Esophagus mucosa (tissue), 1 donor: ENCODE data around the gene RAPGEF4. TPM values are rescaled to one million over a fixed set of nuclear protein-coding genes. Genes with fewer than 3 reads are reported as not detected.
"Not testable (repeated sequence)": the region's sequence is repeated elsewhere in the genome, so short reads cannot be mapped to it uniquely, and the experiment has no call there.

Experiments used
- ATAC-seq: fragments of 200-7000 bp; cut with Tn5 transposase; one replicate; pipeline ENCODE4 v1.9.1; 2020
- total RNA-seq: library from RNA; stranded (reverse); gene quantifications from one replicate; pipeline ENCODE4 v1.2.4, GENCODE V29; 2023
- donor health status: DM: yes; HTN: yes; CAD: no.

The RAPGEF4 gene
- total RNA-seq, 1 donor from 2014 or later: 3.3 TPM

DNA sequence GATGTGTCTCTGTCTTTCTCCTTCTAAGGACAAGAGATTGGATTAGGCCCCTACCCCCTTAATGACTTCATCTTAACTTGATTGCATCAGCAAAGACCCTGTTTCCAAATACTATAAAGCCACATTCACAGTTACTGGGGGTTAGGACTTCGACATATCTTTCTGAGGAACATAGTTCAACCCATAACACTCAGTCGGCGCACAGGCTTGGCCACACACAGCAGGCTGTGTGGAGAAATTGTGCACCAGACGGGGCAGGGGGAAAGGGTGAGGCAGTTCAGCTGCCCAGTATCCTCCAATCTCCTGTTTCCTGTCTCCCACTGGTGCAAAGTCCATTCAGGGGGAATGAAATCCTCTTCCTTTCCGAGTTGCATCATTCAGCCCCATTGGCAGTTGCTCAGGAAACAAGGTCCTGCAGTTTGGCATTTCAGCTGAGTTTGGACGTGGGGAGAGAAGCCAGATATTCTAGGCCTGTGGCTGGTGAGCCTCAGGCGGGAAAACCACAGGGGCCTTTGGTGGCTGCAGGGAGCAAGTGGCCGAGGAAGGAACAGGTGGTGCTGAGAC lies 9.4 kb upstream of the RAPGEF4 start:
- ATAC-seq: no peak

DNA sequence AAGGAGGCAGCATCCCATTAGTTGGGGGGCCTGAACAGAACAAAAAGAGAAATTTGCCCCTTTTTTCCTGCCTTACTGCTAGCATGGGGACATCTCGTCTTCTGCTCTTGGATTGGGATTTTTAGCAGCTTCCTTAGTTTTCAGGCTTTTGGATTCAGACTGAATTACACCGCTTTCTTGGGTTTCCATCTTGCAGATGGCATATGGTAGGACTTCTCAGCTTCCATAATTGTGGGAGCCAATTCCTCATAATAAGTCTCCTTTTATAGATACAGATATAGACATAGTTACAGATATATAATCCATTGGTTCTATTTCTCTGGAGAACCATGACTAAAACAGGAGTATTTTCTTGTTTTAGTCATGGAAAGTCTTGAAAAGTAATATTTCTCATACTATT lies 5.2 kb upstream of the RAPGEF4 start:
- no peak for ATAC-seq

DNA sequence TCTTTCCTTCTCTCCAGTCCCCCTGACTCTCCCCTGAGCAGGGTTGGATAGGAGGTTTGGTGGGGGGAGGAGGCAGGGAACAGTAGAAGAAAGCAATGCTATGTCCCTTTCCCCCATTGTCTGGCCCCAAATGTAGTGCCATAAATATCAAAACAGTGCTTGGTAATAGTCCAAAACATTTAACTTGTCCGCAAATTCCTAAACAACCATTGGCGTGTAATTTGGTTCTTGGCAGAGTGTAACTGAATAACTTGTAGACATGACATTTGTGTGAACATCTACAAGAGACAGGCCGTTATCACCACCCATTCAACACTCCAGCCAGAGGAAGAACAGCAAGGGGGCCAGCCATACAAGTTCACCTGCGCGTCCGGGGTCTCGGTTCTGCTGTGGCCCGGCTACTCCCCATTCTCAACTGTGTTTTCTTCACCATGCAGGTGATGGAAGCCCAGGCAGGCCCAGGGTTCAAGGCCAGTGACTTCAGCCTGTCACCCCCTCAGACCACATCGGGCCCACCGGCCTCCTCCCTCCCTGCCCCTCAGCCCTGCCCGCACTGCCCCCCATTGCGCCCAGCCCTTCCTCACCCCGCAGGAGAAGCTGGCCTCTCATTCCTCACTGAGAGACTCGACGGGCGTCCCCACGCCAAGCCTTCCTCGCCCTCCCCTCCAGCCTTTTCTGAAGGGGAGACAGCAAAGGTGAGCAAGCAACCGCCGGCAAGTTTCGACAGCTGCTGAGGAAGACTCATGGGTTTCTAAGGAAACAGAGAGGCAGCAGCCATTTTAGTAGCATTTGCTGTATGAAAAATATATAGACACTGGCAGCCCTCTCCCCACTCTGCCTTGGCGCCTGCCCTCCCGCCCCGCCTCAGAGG lies 699 bp upstream of the RAPGEF4 start:
- ATAC-seq: peak; percentile 54

DNA sequence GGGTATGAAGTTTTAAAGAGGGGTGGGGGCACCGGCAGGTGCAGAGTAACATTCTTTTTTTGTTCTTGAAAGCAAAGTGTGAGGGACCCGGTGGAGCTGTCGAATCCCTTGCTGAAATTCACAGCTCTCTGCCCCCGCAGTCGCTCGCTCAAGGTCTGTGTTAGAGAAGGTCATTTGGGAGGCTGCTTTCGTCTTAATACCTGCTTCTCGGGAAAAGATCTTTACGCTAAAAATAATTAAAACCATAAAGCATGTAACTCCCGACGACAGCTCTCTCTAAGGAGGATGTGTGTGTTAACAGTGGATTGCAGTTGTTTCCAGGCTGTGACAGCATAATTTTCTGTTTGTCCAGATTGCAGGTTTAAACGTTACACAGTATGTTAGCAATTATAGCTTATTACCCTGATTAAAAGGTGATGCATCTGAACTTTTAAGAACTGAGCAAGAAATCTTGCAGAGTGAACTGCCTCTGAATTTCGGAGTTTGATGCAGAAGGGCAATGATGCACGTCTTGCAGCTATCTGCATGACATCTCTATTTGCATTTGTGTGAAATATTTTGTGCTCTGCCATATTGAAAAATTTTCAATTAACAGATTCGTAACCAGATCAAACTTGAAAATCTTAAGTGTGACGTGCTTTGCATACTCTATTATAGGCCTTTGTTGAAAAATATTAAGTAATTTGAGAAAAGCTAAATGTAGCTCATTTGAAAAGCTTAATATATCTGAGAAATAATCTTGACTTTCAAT lies 954 bp downstream of the RAPGEF4 start:
- ATAC-seq: peak; percentile 22

DNA sequence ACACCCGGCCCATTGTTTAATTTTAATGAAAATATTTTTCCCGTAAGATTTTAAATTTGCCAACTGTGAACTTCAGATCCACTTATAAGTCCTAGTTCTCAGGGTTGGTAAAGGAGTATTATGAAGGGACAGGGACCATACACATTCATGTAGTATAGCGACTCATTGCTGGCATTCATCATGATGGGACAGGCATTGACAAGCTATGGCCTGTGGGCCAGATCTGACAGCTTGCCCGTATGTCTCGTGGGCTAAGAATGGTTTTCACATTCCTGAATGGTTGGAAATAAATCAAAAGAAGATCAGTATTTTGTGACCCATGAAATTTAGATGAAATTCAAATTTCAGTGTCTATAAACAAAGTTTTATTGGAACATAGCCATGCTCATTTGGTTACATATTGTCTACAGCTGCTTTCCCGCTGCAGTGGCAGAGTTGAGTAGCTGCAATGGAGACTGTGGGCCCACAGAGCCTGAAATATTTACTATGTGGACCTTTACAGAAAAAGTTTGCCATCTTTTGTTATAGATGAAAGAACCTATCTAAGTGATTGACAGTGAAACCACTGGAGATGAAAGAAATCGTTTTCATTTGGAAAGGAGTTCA lies 4.1 kb downstream of the RAPGEF4 start:
- ATAC-seq: no peak

DNA sequence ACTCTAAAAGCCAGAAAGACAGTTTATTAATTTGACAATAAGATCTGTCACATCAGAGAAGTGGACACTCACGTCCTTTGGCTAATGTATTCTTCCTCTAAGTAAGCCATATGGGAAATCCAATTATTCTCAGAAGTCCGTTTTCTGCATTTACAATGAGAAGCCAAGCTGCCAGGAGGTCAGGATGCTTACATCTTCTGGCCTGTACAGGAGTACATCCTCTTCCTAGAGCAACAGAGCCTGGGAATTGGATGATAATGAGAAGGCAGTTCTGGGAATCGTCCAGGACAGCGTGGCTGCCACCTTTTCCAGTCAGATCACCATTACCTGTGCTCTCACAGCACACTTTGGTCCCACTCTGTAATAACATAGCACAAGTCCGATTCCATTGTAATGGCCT lies 5.2 kb downstream of the RAPGEF4 start:
- no peak for ATAC-seq

DNA sequence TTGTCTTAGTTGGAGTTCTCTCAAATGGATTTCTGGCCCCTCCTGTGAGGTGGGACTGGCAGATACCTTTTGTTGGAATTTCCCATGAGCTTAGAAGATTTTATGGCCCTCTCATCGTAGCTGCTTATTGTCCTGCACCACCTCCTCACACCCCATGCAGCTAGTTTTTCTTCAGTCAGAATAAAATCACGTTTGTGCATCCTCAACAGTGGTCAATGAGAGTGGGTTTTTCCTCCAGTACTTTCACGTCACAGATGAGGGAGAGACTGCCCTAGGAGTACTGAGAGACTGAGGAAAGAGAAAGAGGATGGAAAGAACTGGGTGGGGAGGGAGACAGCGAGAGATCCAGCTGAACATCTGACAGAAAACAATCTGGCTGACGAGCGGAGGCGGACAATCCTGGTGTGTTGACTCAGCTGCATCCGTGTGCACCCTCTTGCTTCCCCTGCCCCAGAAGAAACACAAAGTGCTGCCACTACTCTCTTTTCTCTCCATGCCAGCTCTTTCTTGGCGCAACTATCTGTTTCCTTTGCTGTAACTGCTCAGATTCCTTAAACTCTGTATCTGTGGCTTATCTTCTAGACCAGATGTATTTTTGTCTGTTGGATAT lies 7.4 kb downstream of the RAPGEF4 start:
- no peak for ATAC-seq

DNA sequence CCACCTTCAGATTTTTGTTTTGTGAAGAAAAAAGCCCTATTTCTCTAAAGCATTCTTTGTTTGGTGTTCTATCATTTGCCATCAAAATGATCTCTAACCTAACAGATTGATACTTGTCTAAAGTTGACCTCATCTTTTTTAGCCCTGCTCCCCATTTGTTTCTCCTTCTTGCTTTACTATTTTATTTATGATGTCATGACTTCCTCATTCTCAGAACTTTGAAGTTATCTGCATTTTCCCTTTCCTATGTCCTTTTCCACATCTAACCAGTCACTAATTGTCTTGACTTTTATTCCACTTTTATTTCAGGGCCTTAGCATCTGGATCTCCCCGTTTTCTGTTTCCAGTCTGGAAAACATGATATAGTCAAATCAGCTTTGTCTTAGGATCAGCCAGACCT lies 8.3 kb downstream of the RAPGEF4 start:
- ATAC-seq: no peak

DNA sequence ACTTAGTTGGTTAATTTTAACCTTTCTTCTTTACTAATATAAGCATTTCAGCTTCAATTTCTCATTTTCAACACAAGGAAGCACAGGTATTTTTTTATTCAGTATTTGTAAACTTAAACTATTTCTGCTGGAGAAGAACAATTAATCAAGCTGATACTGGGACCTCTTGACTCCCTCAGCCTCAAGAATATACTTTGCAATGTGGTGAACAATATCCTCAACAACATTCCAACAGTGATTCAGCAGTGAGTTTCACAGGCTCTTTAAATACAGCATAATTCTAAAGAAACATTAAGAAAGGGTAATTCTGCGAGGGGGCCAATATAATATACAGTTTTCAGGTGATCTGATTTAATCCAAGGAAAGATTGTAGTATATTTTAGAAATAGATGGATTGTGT lies 10.0 kb downstream of the RAPGEF4 start:
- no peak for ATAC-seq

DNA sequence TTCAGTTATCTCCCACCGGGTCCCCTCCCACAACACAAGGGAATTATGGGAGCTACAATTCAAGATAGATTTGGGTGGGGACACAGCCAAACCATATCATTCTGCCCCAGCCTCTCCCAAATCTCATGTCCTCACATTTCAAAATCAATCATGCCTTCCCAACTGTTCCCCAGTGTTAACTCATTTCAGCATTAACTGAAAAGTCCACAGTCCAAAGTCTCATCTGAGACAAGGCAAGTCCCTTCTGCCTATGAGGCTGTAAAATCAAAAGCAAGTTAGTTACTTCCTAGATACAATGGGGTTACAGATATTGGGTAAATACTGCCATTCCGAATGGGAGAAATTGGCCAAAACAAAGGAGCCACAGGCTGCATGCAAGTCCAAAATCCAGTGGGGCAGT lies 12.9 kb downstream of the RAPGEF4 start:
- ATAC-seq: not testable (repeated sequence)

DNA sequence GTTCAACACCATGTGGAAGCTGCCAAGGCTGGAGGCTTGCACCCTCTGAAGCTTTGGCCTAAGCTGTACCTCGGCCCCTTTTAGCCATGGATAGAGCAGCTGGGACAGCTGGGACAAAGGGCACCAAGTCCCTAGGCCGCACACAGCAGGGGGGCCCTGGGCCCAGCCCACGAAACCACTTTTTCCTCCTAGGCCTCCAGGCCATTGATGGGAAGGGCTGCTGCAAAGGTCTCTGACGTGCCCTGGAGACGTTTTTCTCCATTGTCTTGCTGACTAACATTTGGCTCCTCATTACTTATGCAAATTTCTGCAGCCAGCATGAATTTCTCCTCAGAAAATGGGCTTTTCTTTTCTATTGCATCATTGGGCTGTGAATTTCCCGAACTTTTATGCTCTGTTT lies 13.7 kb downstream of the RAPGEF4 start:
- ATAC-seq: no peak

DNA sequence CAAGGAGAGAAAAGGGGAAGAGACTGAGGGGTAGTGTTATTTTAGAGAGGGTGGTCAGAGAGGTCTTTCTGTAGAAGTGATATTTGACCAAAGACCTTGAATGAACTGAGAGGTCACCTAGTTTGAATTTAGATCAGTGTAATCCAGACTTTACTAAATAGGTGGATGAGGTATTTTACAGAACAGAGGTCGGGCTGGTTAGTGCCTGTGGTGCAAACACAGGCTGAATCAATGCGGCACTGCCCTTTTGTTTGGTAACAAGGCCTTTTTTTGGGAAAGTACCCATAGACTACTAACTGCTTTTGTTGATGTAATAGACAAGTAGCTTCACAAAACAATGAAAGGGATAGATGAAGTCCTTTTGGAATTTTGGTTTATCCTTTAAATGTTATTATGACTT lies 15.9 kb downstream of the RAPGEF4 start:
- no peak for ATAC-seq

DNA sequence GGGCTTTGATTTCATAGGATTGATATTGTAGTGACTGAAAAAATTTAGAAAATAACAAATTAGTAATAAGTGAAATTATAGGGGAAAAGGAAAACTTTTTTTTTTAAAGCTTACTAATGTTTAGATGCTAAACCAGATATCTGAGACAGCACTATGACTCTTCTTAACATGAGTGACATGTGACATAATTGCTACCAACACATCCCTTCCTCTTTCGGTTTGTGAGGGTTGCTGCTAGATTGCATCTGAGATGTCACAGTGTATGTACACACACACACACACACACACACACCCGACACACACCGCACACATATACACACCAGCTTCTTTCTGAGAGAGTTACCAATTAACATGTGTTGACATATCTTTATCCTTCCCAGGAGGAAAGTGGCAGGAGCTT lies 18.0 kb downstream of the RAPGEF4 start:
- no peak for ATAC-seq

DNA sequence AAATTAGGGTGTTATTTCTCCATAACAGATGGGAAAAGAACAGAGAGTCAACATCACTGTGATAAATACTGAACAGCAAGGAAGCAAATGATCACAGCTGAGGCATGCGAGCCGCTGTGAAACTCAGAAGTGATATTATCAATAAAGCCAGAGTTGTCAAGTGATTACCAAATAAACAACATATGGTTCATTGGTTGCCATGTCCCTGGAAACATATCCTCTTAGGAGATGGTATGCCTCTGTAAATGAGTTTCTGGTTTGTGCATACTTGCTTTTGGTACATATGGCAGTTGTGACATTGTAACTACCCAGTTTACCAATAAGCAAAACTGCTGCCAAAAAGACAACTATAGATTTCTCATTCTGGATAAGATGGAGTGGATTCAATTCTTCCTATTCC lies 23.8 kb downstream of the RAPGEF4 start:
- no peak for ATAC-seq

DNA sequence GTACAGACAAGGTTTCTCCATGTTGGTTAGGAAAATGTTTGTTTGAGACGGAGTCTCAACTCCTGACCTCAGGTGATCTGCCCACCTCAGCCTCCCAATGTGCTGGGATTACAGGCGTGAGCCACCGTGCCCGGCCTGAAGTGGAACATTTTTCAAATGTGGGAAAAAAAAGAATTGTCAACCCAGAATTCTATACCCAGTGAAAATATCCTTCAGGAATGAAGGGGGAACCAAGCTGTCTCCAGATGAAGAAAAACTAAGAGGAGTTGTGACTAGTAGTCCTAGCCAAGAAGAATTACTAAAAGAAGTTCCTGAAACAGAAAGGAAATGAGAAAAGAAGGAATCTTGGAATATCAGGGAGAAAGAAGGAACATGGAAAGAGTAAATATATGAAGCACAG lies 25.7 kb downstream of the RAPGEF4 start:
- ATAC-seq: no peak

DNA sequence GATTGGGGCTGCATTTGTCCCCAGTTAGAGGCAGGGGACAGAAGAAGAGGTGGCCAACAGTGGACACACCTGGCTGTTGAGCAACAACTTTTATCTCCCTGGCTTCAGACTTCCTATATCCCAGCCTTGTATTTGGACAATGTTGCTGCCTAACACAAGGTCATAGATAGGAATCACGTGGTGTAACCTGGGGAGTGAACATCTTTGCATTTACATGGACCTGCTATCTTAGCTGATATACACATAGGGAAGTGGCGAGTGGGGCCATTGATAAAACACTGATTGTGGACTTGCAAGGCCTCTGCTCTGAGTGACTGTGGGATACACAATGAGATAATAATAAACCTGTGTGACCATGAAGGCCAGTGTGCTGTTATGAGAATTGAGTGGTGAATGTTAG lies 26.9 kb downstream of the RAPGEF4 start:
- ATAC-seq: no peak

DNA sequence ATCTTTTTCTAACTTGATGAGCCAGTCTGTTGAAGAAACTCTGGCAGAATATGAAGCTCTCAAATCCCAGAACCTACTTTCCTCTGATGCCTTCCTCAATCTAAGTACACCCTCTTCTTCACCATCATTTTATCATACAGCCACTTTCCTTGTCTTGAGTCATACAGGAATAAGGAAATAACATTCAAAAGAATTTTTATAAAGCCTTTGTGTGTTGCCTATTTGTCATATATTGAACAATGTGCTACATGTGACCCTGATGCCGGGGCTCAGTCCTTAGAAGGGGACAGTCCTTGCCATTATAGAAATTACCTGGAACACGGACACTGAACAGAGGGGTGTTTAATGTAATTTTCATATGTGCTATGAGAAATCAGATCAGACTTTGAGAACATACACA lies 27.4 kb downstream of the RAPGEF4 start:
- peak; percentile 60 for ATAC-seq

DNA sequence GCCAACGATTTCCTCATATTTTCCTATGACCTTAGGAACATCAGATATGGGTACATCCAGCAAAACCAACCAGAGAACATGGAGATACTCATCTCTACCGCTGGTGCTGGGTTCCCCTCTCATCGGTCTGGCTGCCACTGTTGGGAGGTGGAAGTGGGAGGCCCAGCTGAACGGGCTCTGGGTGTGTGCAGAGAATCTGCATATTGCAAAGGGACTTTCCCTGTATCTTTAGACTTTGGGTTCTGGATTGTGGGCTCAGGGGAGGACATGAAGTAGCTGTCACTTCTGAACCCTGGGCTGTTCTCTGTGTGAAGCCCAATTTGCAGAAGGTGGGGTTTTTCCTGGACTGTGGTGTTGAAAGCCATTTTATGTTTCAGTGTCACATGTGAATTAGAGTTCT lies 30.0 kb downstream of the RAPGEF4 start:
- no peak for ATAC-seq

DNA sequence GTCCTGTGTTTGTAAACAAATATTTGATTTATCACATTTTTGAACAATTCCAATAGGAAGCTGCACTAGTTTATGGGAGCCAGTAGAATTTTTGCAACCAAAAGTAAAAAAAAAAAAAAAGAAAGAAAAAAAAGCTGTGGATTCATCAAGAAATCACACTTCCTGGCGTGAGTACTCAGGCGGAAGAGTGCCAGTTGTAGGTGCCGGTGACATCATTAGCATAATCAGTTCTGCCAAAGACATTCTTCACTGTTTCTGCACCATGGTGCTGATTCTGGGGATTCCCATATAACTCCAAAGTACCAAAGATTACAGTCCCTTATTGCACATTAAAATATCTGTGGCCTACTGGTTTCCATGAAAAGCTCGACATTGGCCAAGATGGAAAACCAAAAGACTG lies 32.8 kb downstream of the RAPGEF4 start:
- ATAC-seq: no peak

DNA sequence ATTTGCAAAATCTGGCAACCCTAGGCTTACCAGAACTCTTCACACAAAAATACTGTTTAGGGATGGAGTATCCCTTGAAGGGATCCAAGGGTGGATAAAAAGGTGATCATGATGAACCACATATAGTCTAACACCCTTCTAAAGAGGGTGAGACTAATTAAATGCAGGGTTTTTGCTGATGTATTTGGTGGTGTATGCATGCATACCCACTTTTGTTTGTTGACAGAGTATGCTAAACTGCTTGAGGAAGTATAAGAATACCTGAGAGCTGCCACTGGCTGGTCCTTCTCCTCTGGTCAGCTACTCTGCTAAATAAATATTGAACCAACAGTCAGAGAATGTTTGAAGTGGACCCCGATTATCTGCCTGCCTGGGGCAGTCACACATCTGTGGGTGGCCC lies 34.2 kb downstream of the RAPGEF4 start:
- no peak for ATAC-seq

DNA sequence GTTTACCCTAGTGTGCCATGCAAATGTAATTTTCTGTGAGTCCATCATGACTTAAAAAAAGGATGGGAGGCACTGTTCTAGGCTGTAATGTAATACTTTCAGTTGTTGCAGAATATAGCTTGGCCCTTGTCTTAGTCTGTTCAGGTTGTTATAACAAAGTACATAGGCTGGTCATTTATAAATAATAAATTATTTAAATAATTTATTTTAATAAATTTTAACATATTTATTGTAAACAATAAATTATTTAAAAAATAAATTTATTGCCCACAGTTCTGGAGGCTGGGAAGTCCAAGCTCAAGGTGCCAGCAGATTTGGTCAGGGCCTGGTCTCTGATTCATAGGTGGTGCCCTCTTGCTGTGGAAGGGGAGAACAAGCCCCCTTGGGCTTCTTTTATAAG lies 35.2 kb downstream of the RAPGEF4 start:
- no peak for ATAC-seq

DNA sequence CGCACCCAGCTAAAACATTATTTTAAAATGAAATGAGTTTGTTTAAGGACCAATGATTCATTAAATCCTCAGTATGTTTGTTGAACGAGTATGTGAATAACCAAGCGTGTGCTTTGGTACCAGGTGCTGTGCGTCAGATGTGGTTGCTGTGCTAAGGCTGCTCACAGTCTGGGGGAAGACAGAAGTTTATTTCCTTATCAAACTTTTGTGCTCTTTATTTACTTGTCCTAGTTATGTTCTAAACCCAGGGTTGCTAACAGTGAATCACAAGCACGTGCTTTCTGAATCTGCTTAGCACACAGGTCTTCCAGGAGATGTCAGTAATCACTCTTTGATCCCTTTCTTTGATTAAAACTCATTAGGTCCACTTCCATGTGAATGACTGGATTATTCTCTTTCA lies 37.0 kb downstream of the RAPGEF4 start:
- ATAC-seq: peak; percentile 77

DNA sequence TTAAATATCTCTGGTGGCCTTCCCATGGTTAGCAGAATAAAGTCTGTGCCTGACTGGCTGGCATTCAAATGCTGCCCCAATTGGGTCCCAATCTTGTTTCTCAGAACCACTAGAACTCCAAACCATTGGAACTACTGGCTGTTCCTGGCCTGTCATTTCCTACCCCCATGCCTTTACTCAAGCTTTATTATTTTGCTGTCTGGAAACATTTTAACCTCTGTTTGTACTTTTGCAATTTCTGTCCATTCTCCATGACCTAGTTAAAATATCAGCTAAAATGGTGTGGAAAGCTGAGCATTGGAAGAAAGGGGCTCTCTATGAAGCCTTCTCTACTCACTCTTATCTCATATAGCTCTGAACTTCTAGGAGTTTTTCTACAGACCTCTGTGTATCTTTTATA lies 38.7 kb downstream of the RAPGEF4 start:
- no peak for ATAC-seq
